Measurements from ENCODE around the gene CMTM4.

The CMTM4 gene

DNA sequence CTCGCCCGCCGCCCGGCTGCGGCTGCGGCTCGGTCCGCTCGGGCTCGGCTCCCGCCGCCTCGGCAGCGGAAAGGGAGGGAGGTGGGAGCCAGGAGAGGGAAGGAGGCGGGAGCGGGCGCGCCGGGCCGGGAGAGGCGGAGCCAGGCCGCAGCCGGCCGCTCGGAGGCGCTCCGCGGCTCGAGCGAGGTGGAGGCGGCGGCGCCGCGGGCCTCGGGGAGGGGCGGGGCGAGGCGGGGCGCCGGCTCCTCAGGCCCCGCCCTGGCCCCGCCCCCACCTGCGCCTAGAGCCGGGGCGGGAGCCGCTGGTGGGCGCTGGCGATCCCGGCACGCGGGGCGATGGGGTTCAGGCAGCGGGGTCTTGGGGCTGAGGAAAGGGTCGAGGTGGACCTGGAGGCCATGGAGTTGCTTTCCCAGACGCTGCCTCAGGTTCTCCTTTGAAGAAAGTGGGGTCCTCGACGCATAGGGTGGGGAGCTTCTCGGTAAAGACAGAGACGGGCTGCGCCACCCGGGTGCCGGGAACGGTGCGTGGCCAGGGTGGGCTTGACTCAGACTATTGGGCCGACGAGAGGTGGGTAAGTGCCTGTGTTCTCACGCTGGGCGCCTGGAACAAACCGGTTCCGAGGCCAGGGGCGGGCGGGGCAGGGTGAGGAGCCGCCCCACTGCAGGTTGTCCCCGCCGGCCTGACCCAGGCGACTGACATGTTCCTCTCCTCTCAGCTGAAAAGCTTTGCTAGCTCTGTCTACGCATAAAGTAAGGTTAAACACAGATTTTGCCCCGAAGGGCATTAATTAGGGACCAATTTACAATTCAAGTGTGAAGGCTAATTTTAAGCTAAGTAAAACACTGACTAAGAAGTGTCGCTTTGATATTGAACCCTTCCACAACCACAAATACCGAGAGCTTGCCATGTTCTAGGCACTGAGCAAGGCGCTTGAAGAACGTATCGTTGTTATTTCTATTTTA lies at the start of gene CMTM4:
Gene CMTM4, minus strand, starts transcription at position 75 of the 962 bp plus-strand sequence. CDS start 218 bp downstream, outside the sequence.
- peak; percentile 72 for DNase-seq (ENCODE audit: low spot score)

DNA sequence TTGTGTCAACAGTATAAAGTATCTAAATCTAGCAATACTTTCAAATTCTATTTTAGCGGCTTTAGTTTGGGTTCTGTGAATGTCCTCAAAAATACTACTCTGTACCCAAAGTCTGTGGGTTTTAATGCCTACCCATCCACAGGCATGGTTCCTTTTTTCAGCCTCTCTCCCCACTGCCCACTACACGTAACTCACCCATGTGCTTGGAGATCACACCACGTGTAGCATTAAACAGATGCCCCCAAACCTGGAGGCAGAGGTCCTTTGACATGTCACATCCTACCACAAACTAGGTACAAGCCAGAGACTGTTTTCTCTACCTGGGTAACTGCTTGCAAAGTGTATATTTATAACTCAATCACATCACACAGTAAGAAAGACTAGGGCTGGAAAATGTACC lies 49.5 kb upstream of the CMTM4 start:
- DNase-seq (ENCODE audit: low spot score), result no peak

GRCh38 chr16:66741950-66742808 lies 45.6 kb upstream of the CMTM4 start:
- DNase-seq (ENCODE audit: low spot score), result no peak

DNA sequence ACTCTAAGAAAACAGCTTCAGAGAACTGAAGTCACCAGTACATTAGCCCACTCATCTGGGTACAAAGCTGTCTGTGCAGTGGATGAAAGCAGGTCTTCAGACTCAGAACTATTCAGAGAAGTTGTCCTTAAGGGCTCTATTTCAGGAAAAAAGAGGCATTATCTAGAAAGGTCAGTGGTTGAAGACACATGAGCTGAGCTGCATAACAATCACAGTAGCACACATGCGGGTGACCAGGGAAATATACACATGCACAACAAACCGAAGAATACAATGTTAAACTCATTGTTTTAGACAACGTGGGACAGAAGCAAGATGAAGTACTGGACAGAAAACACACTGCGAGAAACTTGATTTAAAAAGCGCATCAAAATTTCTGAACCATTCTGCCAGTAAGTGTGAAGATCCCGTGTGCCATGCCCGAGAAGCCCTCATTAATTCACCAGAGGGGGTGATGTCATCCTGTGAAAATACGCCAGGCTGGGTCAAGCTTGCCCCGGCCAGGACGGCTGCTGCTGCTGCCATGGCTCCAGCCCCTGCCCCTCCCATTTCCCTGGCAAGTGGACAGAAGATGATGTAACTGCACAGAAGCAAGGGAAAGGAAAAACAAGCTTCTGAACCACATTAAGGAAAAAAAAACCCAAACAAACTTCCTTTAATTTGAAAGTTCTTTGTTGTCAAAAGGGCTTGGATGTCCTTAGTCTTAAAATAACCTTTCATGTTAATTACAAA lies 44.8 kb upstream of the CMTM4 start:
- DNase-seq (ENCODE audit: low spot score), result peak; percentile 65

DNA sequence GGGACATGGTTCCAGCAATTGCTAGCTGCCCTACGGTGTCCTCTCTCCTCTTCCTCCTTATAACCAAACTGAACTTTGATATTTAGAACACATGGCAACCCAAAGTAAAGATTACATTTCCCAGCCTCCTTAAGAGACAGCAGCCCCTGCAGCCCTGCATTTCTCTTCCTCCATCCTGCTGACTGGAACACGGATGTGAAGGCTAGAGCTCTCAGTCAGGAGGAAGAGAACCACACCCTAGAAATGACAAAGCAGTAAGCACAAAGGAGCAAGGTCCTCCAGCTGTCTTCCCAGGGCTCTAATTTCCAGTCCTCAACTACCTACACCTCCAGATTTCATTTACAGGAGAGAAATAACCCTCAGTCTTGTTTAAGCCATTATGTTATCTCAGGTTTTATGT lies 44.0 kb upstream of the CMTM4 start:
- peak; percentile 59 for DNase-seq (ENCODE audit: low spot score)

DNA sequence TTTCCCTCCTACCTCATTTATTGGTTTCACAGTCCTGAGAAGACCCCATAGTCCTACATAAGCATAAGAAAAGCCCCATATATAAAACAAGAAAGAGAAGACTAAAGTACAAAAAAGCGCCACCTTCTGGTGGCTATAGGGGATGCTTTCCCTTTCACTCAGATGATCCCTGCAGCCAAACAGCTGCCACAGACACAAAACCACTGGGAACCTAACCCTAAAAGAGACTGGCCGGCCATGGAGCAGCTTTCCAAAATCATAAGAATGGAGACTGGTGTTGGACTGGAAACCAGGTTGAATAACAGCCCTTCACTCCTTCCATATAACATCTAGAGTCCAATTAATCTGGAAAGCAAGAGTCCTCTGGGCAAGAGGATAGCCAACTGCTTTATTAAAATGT lies 43.5 kb upstream of the CMTM4 start:
- peak; percentile 67 for DNase-seq (ENCODE audit: low spot score)

DNA sequence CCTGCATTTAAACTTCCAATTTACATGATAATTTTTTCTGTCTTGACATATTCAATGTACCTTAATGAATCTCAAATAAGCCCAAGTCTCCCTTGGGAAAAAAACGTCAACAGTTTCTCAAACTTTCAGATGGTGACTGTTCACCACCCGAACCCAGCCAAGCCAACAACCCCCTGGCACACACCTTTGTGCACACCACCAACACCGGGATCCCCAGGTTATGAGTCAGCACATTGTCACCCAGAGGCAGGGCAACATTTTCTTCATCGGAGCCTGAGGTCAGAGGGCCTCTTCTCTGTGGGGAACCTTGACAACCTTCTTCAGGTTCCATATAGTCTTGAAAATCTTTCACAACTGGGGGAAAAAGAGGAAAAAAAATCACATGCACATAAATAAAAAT lies 39.3 kb upstream of the CMTM4 start:
- peak; percentile 33 for DNase-seq (ENCODE audit: low spot score)

DNA sequence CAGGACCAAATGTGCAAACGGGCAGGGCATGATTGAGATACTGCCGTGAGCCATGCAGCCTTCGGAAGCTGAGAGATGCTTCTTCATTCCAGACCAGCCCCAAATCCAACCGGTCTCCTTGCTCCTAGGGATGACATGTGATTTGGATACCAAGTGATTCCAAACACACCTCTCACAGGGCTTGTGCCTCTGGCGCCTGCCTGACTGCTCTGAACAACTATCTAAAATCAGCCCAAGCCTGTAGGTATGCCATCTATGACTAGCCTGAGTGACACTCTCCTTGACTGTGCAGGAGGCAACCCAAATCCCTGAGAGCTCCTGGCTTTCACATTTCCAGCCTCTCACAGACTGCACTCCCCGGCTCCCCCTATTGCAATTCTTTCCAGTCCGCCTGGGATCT lies 34.6 kb upstream of the CMTM4 start:
- DNase-seq (ENCODE audit: low spot score), result no peak

GRCh38 chr16:66728804-66729203 lies 32.3 kb upstream of the CMTM4 start:
- DNase-seq (ENCODE audit: low spot score), result no peak

DNA sequence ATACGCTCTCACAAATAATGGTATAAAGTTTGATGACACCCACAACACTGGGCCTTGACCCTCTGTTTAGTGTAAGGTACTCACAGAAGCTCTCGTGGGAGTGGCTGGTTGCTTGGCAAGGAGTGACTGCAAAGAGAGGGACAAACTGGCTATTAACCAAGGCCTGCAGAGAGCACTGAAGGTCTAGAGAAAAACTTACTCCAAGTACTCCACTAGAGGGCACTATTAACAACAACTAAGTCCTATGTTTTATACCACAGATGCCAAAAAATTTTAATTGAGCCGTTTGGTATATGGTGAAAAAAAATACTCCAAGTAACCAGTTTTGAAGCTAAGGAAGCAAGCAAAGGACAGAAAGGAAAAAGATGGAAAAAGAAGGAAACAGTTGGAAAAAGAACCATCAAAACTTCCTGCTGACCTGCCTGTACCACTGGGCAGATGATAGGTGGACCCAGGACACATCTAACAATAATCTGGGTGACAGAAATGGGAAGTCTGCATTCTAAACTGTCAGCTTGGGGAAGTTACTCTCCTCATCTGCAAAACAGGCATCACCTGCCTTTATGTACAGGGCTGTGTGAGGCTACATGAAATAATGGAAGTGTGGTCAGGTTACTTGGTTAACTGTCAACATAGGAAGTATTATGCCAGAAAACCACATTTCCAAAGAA lies 31.7 kb upstream of the CMTM4 start:
- peak; percentile 54 for DNase-seq (ENCODE audit: low spot score)

DNA sequence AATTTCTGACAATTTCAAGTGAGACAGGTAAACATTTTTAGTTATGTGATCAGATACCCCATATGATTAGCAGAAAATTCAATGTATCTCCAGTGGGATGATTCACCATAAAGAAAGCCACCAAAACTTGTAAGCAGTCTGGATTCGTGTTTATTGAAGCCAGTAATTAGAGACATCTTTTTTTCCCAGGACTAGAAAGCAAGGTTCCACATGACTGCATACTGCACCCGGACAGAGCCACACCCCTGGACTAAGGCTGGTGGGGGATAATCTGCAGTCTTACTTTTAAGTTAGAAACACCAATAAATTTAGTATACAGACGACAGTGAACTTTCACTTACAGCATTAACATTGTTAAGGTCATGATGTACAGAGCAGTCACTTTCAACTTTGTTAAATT lies 24.2 kb upstream of the CMTM4 start:
- no peak for DNase-seq (ENCODE audit: low spot score)

DNA sequence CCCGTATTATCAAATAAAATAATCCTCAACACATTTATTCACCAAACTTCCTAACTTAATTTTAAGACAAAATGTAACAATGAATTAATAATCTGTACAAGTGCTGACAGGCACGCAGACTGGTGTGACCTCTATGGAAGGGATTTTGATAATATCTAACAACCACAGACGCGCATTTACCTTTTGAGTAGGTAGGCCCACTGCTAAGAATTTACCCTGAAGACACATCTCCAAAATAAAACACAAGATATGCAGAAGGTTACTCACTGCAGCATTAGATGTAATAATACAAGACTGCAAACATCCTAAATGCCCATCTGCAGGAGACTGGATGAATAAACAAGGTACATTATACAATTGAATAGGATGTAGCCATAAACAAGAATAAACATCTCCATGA lies 22.7 kb upstream of the CMTM4 start:
- DNase-seq (ENCODE audit: low spot score), result no peak

DNA sequence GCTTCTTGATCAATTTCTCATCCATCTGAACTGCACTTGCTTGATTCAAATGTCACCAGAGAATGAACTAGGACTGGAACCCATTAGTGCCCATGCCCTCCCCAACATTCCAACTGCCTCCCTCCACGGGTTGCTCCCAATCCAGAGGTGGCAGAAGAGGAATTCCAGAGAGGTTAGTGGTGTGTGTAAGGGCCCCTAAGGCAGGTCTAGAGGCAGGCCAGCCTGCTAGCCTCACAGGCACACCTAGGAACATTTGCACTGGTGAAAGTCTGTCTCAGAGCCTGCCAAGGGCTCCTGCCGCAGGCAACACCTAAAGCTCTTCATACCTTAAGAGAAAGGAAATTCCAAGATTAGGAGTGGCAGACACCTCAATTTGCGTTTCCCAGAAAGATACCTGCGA lies 21.2 kb upstream of the CMTM4 start:
- no peak for DNase-seq (ENCODE audit: low spot score)

- DNase-seq (ENCODE audit: low spot score), result peak; percentile 54
Observed at GRCh38 chr16:66717112-66717675, 20.7 kb upstream of the CMTM4 start.

DNA sequence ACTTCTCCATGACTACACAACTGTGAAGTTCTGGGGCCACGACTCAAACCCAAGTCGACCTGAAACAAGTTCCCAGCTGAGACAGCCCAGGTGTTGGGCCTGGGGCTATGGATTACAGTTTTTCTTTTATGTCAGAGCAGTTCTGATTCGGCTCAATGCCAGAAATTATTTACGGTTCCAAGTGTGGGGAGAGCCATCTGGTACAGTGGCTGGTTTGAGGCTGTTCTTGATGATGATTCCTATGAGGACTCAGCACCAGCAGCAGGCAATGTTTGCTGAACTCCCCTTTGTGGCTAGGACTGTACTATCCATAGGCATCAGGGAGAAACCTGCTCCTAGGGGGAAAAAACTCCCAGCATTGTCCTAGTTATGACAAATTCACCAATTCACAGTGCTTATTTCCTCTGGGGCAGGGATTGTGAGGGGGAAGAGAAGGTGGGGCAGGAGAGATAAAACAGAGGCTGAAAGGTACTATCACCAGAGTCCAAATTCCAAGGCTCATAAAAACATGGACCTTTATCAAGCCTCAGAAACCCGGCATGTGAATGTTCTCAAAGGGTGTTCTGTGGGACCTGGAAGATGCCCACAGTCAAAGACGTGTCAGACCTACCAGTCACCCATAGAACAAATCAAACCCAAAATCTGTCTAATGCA lies 18.2 kb upstream of the CMTM4 start:
- no peak for DNase-seq (ENCODE audit: low spot score)

- DNase-seq (ENCODE audit: low spot score), result no peak
Observed at GRCh38 chr16:66714062-66714461, 17.5 kb upstream of the CMTM4 start.

DNA sequence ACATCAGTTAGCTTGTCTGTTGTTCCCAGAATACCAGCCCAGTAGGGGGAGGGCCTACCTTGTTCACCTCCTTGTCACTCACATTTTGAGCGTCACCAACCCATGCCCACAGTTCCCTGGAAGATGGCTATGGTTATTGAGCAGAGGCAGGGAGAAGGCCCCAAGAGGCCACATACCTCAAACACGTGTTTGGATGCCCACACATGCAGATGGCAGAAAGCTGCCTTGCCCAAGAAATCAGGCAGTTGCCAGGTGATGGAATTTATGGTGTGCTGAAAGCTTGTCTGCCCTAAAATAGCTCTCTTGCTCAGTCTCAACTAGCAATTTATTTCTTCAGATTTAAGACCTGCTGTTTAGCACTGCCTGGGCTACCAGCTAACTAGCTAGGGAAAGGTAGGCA lies 16.5 kb upstream of the CMTM4 start:
- no peak for DNase-seq (ENCODE audit: low spot score)

DNA sequence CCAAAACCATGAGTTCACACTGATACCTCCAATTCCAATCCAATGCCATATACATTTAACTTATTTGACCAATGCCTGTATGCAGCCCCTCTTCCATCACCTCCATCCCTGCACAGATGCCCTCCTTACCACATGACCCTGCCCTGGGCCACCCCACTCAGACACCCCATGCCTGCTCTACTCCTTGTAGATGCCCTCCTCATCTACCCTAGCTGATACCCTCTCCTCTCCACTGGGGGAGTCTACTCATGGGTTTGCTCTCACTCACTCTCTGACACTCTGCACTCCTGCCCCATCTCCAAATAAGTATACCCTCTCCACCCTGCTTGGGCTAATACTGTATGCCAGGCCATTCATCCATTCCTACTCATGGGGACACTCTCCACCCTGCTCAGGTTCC lies 16.0 kb upstream of the CMTM4 start:
- no peak for DNase-seq (ENCODE audit: low spot score)

DNA sequence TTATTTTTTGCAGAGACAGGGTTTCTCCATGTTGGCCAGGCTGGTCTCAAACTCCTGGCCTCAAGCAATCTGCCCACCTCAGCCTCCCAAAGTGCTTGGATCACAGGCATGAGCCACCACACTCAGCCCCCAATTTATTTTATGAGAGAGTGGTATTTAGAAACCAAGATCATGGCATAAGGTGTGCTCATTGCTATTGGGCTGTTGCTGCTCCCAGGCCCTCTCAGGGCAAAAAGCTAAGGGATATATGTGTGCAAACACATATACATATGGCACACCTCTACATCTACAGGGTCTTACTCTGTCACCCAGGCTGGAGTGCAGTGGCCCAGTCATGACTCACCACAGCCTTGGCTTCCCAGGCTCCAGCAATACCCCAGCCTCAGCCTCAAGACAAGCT lies 15.0 kb upstream of the CMTM4 start:
- no peak for DNase-seq (ENCODE audit: low spot score)

- no peak for DNase-seq (ENCODE audit: low spot score)
Observed at GRCh38 chr16:66706506-66706880, 9.9 kb upstream of the CMTM4 start.

Data from kidney capillary endothelial cell (primary cell).